ENCODE data around the gene SMPD1.
A peak's percentile ranks its signal among the peaks of the same experiment; 100 is the strongest.

The SMPD1 gene

DNA sequence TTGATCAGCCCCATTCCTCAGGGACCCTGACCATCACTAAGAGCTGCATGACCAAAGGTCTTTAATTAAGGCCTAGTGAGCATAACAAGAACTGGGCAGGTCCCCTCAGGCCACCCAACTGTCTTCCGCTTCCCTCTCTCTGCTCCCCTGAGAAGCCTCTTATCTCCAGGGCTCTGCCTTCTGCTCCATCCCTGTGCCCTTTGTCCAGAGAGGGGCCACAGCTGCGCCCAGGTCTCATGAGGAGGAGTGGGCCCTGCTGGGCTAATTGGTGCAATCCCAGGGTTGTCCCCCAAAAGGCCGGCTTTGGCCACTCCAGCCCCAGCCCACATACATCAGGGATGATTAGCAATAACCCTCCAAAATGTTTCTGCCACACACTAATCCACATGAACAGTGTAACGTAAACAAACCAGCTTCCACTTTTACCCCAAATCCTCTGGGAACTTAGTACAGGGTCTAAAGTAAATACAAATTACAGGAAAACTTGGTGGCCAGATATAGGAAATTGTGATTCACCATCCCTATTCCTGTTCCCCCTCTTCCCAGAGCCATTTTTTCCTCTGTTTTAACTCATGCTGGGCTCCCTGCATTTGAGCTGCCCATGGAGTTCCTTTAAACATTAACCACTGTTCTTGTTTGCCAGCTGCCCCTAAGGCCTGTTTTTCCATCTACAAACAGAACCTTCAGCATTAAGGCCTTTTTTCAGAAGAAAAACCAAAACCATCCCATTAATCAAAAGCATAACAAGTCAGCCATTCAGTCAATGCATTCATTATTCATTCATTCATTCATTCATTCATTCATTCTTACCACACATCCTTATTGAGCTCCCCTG, 35.4 kb upstream of the SMPD1 start:
- in situ Hi-C loops (cut with MboI; ENCODE audit: low sequenced_read_pairs, unreplicated experiment) = no loop called here
- no peak for DNase-seq (ENCODE audit: low spot score)
- TF ChIP-seq, protein P1, sequence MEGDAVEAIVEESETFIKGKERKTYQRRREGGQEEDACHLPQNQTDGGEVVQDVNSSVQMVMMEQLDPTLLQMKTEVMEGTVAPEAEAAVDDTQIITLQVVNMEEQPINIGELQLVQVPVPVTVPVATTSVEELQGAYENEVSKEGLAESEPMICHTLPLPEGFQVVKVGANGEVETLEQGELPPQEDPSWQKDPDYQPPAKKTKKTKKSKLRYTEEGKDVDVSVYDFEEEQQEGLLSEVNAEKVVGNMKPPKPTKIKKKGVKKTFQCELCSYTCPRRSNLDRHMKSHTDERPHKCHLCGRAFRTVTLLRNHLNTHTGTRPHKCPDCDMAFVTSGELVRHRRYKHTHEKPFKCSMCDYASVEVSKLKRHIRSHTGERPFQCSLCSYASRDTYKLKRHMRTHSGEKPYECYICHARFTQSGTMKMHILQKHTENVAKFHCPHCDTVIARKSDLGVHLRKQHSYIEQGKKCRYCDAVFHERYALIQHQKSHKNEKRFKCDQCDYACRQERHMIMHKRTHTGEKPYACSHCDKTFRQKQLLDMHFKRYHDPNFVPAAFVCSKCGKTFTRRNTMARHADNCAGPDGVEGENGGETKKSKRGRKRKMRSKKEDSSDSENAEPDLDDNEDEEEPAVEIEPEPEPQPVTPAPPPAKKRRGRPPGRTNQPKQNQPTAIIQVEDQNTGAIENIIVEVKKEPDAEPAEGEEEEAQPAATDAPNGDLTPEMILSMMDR (IDR thresholded peaks at IDR 0.05; ENCODE audit: borderline replicate concordance, control extremely low read depth, extremely low read depth, insufficient read depth, missing control alignments) = no peak

DNA sequence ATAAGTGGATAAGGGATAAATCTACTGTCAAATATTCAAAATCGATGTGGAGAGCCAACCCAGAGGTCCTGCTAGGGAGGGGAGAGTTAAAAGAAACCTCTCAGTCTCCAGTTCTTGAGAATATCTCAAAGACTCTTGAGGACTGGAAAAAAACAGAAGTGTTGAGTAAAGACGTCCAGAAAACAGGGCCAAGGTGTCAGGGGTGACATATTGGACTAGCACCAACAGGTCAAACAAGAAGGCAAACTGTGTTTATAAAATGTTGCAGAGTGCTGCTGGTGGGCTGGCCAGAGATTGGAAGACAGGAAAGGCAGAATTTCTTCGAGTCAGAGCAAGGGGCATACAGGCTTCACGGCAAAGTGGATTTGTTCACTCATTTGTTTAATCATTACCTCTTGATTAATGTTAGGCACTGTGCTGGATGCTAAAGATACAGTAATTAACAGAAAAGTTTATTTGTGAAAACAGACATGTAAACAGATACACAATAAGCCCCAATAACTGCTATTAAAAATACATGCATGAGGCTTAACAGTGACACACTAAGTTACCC, 33.7 kb upstream of the SMPD1 start:
- in situ Hi-C loops (cut with MboI; ENCODE audit: low sequenced_read_pairs, unreplicated experiment) = no loop called here
- TF ChIP-seq, protein P1 (IDR thresholded peaks at IDR 0.05; ENCODE audit: borderline replicate concordance, control extremely low read depth, extremely low read depth, insufficient read depth, missing control alignments) = no peak
- no peak for DNase-seq (ENCODE audit: low spot score)

DNA sequence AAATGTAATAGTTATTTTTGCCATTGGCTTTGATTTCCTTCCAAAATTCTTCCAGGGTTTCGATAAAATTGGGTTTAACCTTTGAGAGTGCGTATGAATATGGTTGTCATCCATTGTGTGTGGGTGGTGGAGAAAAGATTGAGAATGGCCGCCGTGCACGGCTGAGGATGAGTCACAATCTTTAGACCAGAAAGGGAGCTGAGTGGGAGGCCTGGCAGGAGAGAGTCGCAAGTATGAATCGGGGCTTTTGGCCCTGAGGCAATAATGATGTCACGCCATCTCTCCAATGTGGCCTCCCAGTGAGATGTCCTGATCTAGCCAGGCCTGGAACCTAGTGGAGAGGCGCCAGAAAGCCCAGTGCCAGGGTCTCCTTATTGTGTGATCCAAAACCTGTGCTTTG, 33.1 kb upstream of the SMPD1 start:
- in situ Hi-C loops (cut with MboI; ENCODE audit: low sequenced_read_pairs, unreplicated experiment) = no loop called here
- no peak for DNase-seq (ENCODE audit: low spot score)
- TF ChIP-seq, protein P1 (IDR thresholded peaks at IDR 0.05; ENCODE audit: borderline replicate concordance, control extremely low read depth, extremely low read depth, insufficient read depth, missing control alignments) = no peak

DNA sequence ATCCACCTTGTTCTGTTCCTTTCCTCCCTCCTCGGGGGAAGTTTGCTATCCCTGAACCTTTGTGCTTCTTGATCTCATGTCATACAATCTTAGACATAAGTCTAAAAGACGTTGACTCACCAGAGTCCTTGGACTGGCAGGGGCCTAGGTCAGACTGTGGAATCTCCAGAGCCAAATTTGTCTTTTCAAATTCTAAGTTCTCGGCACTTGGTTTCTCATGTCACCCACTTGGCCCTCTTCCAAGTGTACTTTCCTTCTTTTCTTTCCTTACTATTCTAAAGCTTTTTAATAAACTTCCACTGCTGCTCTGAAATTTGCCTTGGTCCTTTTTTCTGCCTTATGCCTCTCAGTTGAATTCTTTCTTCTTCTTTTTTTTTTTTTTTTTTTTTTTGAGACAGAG, 30.1 kb upstream of the SMPD1 start:
- DNase-seq (ENCODE audit: low spot score) = no peak
- TF ChIP-seq, protein P1 (IDR thresholded peaks at IDR 0.05; ENCODE audit: borderline replicate concordance, control extremely low read depth, extremely low read depth, insufficient read depth, missing control alignments) = no peak
- in situ Hi-C loops (cut with MboI; ENCODE audit: low sequenced_read_pairs, unreplicated experiment) = no loop called here

DNA sequence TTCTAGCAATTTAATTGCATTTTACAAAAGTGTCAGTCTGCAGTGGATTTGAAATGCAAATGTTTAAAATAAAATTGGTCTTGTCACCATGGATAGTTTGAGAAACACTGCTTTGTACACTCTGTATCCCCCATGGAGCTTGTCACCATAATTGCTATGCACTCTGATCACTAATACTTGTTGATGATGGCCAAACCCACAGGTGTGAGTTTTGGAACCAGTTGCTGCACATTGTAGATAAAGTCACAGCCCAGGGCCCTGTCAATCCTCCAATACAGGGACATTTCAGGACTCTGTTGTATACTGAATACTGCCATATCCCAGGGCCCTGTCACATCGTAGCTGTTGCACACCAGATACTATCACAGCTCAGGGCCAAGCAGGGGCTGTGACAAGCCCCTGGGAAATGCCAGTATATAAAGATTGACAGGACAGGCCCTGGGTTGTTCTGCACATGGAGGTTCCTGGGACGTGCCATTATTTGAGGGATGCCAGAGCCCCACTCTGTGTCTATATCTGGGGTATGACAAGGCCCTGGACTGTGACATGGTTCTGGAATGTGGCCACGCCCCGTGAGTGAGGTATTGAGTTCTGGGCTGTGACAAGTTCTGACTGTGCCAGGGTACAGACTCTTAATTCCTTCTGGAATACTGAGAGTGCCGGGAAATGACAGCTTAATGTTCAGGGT, 27.9 kb upstream of the SMPD1 start:
- TF ChIP-seq, protein P1 (IDR thresholded peaks at IDR 0.05; ENCODE audit: borderline replicate concordance, control extremely low read depth, extremely low read depth, insufficient read depth, missing control alignments) = no peak
- no peak for DNase-seq (ENCODE audit: low spot score)
- in situ Hi-C loops (cut with MboI; ENCODE audit: low sequenced_read_pairs, unreplicated experiment) = no loop called here

DNA sequence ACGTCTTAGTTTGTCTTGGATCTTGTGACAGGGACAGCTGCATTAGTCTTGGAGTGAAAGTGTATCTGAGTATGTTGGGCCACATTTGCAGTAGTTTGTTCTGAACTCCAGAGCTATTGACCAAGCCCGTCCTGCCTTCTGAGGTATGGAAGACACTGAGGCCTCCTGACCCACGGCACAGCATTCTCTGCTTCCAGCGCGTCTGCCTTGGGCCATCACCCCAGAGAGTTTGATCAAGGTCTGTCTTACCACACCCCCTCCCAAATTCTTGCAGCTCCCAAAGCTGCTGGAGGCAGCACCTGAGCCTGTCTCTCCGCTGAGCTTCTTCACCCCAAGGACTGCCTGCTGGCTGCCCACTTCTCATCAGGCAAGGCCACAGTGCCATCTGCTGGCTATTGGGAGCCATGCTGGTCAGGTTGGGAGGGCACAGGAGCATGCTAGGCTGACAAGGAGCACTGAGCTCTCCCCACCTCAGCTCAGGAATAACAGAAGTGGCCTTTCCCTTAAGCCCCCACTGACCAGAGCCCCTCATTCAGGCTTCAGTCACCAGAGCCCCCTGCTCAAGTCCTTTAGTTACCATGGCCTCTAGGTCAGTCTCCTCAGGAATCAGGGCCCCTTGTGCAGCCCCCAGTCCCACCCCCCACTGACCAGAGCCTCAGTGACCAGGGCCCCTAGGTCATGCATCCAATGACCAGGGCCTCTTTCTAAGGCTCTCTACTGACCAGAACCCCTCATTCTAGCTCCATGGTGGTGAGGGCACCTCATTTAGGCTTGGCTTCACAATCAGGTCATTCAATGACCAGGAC, 27.2 kb upstream of the SMPD1 start:
- in situ Hi-C loops (cut with MboI; ENCODE audit: low sequenced_read_pairs, unreplicated experiment) = no loop called here
- peak; percentile 77 for DNase-seq (ENCODE audit: low spot score)
- TF ChIP-seq, protein P1 (IDR thresholded peaks at IDR 0.05; ENCODE audit: borderline replicate concordance, control extremely low read depth, extremely low read depth, insufficient read depth, missing control alignments) = peak; percentile 97

All from GM13976 (cell line).